Measurements from ENCODE around the gene ZNF136.

The ZNF136 gene

DNA sequence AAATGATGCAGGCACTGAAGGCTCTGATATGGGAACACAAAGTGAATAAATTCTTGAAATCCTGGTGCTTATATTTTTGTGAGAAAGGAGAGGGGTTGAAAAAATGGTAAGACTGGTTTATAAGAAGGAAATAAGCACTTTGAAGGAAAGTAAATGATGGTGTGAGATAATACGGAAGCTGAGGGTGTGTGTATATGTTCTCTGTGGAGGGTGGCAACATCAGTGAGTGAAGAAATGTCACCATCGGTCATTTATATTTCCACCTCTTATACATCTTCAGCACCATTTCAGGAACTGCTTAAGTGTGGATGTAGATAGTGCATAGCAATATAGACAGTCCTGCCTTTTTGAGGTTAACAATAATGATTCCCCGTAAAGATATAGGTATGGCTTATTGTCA lies 17.5 kb downstream of the ZNF136 start:
- TF ChIP-seq, protein P1, sequence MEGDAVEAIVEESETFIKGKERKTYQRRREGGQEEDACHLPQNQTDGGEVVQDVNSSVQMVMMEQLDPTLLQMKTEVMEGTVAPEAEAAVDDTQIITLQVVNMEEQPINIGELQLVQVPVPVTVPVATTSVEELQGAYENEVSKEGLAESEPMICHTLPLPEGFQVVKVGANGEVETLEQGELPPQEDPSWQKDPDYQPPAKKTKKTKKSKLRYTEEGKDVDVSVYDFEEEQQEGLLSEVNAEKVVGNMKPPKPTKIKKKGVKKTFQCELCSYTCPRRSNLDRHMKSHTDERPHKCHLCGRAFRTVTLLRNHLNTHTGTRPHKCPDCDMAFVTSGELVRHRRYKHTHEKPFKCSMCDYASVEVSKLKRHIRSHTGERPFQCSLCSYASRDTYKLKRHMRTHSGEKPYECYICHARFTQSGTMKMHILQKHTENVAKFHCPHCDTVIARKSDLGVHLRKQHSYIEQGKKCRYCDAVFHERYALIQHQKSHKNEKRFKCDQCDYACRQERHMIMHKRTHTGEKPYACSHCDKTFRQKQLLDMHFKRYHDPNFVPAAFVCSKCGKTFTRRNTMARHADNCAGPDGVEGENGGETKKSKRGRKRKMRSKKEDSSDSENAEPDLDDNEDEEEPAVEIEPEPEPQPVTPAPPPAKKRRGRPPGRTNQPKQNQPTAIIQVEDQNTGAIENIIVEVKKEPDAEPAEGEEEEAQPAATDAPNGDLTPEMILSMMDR (IDR thresholded peaks at IDR 0.05; ENCODE audit: low read depth, low read length, missing control alignments) = no peak
- no peak overlapping the region for H3K4me3 ChIP-seq (ENCODE audit: low read depth, low read length)
- in situ Hi-C loops (cut with HindIII; ENCODE audit: low sequenced_read_pairs) = no loop called here
- no peak for DNase-seq (ENCODE audit: low read depth)

DNA sequence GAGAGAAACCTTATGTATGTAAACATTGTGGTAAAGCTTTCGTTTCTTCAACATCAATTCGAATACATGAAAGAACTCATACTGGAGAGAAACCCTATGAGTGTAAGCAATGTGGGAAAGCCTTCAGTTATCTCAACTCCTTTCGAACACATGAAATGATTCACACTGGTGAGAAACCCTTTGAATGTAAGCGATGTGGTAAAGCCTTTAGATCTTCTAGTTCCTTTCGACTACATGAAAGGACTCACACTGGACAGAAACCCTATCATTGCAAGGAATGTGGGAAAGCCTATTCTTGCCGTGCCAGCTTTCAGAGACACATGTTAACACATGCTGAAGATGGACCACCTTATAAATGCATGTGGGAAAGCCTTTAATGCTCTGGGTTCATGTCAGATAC lies 24.7 kb downstream of the ZNF136 start:
- in situ Hi-C loops (cut with HindIII; ENCODE audit: low sequenced_read_pairs) = no loop called here
- TF ChIP-seq, protein P1 (IDR thresholded peaks at IDR 0.05; ENCODE audit: low read depth, low read length, missing control alignments) = no peak
- H3K4me3 ChIP-seq (ENCODE audit: low read depth, low read length) = no peak overlapping the region
- DNase-seq (ENCODE audit: low read depth) = no peak

DNA sequence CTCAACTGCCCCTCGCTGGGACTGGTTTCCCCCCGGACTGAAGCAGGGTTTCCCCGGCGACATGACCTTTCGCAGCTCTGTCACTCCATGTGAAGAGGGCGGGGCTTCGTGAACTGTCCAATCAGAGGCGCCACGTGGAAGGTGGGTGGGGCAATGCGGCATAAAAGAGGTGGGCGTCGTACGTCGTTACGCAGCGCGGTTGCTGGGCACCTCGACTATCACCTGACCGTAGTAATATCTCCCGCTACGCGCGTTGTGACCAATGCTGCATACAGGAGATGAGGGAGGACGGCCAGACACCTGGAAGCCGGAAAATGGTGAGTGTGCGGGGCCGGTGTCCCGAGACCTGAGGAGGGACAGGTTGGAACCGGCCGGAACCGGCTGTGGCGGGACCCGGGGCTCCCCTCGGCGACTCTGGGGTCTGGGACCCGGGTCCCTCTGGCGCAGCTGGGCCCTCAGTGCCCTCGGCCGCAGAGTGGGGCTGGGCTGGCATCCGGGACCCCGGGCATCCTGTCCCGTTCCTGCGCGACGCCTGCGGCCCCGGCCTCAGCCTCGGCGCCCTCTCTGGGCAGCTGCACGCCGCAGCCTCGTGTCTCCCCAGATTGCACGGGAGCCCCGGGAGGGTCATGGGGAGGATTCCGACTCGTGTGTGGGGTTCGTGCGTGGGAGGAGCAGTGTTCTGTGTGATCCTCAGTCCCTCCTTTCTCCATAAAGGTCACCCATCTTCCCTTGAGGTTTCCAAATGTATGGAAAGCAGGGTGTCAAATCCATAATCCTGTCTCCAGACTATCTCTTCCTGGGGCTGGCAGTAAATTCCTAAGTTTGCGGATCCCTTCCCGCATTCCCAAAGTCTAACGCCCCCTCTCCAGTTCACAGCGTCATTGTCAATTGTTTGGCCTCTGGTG lies 32.2 kb downstream of the ZNF136 start:
- peak overlapping the region; percentile 50 for H3K4me3 ChIP-seq (ENCODE audit: low read depth, low read length)
- in situ Hi-C loops (cut with HindIII; ENCODE audit: low sequenced_read_pairs) = no loop called here
- DNase-seq (ENCODE audit: low read depth) = peak; percentile 24
- TF ChIP-seq, protein P1 (IDR thresholded peaks at IDR 0.05; ENCODE audit: low read depth, low read length, missing control alignments) = no peak

DNA sequence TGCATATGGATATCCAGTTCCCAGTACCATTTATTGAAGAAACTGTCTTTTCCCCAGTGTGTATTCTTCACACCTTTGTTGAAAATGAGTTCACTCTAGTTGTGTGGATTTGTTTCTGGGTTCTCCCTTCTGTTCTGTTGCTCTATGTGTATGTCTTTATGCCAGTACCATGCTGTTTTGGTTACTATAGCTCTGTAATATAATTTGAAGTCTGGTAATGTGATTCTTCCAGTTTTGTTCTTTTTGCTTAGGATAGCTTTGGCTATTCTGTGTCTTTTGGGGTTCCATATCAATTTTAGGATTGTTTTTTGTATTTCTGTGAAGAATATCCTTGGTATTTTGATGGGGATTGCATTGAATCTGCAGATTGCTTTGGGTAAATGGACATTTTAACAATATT lies 35.2 kb downstream of the ZNF136 start:
- in situ Hi-C loops (cut with HindIII; ENCODE audit: low sequenced_read_pairs) = no loop called here
- DNase-seq (ENCODE audit: low read depth) = no peak
- no peak overlapping the region for H3K4me3 ChIP-seq (ENCODE audit: low read depth, low read length)
- TF ChIP-seq, protein P1 (IDR thresholded peaks at IDR 0.05; ENCODE audit: low read depth, low read length, missing control alignments) = no peak

DNA sequence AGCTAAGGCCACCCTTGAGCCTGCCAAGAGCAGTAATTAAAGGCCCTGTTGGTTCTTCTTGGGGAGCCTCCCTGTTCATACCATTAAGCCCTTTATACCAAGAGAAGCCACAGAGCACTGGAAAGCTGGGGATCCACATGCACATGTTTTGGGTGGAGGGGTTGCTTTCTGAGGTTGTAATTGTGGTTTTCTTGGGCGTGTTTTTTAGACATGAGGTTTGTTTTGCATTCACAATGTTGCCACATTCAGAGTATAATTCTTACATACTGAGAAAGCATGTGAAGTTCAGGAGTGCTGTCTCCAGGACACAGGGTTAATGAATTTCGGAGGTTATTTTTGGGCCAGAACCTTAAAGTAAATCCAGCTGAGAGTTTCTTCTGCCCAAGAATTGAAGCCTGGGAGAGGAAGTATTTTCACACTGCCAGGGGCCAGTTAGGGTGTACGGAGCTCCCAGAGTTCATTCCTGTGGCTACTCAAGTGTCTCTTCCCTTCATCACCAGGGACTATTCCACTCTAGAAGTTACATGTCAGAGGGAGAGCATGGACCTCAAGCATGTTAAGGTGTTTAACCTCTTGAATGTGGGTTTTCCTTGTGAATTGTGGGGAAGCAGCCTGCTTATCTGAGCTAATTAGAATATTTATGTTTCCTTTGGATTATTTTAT lies 37.0 kb downstream of the ZNF136 start:
- DNase-seq (ENCODE audit: low read depth) = no peak
- in situ Hi-C loops (cut with HindIII; ENCODE audit: low sequenced_read_pairs) = no loop called here
- TF ChIP-seq, protein P1 (IDR thresholded peaks at IDR 0.05; ENCODE audit: low read depth, low read length, missing control alignments) = no peak
- H3K4me3 ChIP-seq (ENCODE audit: low read depth, low read length) = no peak overlapping the region

DNA sequence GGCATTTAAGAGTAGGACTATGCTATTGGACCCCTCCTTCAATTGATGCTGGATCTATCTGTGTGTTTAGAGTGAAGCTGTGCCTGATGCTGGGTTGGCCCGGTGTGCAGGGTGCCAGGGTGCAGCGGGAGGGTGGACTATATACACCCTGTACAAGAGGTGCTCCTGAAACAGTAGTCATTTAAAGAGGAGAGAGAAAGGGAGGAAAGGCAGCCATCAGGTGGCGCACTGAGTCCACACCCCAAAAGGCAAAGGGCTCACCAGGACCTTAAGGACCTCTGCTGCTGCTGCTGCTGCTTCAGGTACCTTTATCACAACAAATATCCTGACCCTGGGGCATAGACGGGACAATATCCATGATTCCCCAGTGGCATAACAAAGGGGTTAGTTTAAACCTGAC lies 39.4 kb downstream of the ZNF136 start:
- H3K4me3 ChIP-seq (ENCODE audit: low read depth, low read length) = no peak overlapping the region
- TF ChIP-seq, protein P1 (IDR thresholded peaks at IDR 0.05; ENCODE audit: low read depth, low read length, missing control alignments) = no peak
- in situ Hi-C loops (cut with HindIII; ENCODE audit: low sequenced_read_pairs) = no loop called here
- DNase-seq (ENCODE audit: low read depth) = no peak
